Measurements from ENCODE around the gene TNNT3.

Gene TNNT3

DNA sequence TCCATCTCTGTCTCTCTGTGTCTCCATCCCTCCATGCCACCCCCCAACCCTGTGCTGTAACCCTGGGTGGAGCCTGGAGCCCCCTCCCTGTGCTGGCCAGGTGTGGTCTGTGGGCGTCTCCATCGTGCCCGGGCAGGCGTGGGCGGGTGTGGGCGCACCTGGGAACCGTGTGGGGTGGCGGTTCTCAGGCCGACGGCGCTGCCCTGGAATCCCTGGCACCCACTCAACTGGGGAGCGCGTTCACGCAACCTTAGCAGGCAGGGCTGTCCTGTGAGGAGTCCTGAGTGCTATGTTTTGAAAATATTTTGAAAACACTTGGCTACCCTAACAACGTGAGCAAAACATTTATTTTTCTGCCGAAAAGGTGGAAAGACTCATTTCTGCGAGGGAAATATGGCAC is 4.7 kb downstream of the TNNT3 start:
- DNase-seq: no peak

GRCh38 chr11:1924646-1925372 is 5.3 kb downstream of the TNNT3 start:
- DNase-seq: no peak

DNA sequence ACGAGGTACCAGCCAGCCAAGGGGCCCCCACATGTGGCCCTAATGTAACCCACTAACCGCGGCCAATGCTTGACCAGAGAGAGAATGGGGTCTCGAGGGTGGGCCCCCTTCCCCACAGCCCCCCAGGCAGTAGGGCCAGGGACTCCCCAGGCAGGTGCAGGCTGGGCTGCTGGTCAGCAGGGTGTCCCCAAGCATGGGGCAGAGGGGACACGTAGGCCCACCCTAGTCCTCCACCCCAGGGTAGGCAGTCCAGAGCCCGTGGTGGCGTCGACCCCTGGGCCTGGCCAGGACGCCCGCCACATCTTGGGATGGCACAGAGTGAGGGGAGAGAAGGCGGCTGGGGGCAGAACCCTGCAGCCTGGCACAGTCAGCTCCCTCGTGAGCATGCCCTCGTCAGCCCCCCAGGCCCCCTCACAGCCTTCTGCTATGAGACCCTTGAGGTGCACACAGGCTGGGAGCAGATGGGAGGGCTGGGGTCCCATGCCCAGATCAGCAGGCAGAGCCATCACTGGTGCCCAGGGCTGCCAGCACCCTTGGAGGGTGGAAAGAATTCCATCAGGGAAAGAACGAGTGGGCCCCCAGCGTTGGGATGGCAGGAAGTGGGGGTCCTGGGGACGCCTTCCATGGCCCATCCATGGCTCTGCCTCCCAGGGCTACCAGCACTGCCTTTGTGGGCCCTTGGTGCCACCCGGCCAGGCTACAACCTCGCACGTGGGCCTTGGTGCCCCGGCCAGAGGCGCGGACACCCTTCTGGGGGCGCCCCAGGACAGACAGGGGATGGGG is 6.1 kb downstream of the TNNT3 start:
- DNase-seq: no peak

DNA sequence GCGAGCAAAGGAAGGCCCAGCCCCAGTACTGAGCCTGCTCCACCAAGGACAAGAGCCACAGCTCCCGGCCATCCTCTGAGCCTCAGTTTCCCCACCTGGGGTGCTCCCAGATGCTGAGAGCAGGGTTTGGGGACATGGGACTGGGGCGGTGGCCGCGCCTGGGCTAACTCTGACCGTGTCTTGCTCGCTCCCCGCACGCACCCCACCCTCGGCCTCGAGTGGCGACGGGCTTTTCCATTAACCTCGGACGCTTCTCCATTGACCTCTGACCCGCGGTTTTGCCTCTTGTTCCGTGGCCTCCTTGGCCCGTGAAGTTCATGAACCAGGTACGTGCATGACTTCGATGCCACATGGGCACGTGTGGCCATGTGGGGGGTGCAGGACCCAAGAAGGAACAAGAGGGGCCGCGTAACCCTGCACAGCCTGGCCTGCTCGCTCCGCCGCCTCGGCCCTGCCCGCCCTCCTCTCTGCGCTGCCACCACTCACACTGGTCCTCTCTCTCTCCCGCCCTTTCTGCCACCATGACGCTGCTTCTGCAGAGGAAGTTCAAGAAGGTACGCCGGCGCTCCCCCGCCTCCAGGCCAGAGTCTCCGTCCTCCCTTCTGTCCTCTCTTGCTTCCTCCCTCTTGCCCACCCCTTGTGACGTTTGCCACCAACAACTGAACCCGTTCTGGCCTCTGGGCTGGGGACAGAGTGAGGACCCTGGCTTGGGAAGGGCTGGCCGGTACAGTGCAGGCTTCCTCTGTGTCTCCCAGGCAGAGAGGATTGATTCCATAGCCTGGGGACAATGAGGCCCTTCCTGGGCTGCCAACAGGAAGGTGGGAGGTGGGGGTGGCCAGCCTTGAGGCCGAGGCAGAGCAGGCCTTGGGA is 6.9 kb downstream of the TNNT3 start:
- DNase-seq: no peak

DNA sequence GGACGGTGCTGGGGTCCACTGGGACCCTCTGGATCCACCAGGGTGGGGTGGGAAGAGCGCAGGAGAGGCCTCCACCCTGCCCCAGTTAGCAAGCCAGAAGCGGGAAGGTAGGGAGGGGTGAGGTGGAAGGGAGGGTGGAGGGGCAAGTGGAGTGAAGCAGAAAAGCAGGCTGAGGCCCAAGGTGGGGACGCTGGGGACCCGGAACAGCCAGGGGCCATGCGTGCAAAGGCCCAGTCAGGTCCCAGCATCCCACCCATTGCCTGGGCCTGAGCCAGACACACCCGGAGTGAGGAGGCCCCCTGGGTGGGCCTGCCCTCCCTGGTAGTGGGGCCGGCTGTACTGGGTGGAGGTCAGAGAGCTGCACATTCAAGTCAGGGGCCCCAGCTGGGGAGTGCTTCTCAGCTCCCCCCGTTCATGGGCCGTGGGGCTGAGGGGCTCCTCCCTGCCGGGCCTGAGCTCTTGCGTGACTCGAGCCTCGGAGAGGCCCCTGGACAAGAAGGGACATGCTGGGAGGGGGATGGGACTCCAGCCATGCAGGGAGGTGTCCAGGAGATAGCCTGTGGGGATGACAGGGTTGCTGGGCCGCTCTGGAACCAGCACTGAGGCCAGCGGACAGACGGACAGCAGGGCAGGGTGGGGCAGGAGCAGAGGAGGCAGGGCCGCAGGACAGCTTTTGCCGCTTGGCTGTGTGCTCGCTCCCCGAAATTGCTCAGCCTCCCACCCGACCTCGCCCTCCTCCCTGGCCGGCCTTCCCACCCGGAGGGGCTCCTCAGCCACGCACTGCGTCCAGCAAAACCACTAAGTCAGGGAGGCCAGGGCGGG is 7.7 kb downstream of the TNNT3 start:
- no peak for DNase-seq

DNA sequence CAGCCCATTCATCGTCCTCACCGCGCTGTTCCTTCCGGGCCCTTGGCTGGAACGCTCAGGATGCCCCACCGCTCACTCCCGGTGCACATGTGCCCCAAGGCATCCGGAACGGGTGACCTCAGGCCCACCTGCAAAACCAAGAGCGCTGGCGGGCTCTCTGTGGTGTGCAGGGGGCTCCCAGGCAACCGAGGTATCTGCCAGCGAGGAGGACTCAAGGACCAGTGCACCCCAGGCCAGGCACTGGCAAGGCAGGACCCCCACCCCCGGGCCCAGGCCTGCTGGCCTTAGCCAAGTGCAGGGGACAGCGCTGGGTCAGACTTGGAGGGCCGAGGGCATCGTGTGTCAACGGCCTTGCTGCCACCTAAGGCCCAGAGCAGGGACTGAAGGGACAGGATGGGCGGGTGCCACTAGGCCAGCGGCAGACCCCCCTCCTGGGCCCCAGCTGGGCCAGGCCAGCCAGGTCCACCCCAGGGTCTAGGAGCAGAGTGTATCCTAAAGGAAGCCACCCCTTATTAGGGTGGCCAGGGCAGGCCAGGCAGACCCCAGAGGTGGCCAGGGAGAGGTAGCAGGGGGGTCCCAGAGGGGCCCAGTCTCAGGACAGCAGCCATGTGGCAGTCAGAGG is 8.5 kb downstream of the TNNT3 start:
- no peak for DNase-seq

- no peak for DNase-seq
These were observed 9.0 kb downstream of the TNNT3 start for GRCh38 chr11:1928470-1928890.

GRCh38 chr11:1928891-1929541 is 9.5 kb downstream of the TNNT3 start:
- DNase-seq: no peak

DNA sequence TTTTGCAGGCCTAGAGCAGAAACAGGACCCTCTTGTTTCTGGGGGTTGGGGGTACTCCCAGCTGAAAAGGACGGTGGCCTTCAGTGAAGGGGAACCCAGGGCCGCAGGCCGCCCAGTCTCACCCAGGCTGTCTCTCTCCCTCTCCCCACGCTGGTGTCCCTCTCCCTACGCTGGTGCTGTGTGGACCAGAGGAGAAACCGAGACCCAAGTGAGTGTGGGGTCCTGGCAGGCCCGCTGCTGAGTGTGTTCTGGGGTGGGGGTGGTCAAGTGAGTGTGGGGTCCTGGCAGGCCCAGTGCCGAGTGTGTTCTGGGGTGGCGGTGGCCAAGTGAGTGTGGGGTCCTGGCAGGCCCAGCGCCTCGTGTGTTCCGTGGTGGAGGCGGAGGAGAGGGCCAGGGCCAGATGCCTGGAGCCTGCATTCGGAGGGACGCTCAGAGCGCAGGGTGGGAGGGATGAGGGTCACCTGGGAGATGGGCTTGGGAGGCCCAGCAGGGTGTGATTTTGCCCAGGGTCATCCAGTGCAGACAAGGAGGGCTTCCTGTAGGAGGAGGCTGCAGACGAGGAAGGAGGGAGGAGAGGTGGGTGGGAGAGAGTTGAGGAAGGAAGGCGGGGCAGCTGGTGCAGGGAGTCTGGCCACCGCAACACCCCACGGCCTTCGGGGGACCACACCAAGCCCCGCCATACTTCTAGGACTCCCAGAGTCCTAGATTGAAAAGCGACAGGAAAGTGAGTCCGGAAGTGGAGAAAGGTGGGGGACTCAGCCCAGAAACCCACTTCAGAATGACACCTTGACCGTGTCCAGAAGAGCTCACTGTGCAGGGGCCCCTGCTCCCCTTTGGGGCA is 10.3 kb downstream of the TNNT3 start:
- no peak for DNase-seq

GRCh38 chr11:1930462-1930830 is 10.9 kb downstream of the TNNT3 start:
- no peak for DNase-seq

- no peak for DNase-seq
These were observed 12.0 kb downstream of the TNNT3 start for GRCh38 chr11:1931341-1932104.

DNA sequence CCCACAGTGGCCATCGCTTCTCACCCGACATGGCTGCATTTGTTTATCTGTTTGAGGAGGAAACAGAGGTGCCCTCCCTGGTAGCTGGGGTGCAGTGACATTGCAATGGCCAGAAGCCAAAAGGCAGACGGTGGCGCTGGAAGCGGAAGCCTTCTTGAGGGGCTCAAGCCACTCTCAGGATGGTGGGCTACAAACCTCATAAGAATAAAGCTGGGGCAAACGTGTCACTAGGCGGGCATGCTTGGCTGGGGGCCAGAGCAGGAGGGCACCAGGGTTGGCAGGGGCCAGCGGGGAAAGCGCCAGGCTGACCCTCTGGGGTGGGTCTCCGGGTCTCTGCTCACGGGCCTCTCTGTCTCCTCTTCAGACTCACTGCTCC is 12.6 kb downstream of the TNNT3 start:
- DNase-seq: no peak

- DNase-seq: no peak
These were observed 13.2 kb downstream of the TNNT3 start for GRCh38 chr11:1932681-1933080.

- DNase-seq: no peak
These were observed 14.2 kb downstream of the TNNT3 start for GRCh38 chr11:1933416-1934334.

DNA sequence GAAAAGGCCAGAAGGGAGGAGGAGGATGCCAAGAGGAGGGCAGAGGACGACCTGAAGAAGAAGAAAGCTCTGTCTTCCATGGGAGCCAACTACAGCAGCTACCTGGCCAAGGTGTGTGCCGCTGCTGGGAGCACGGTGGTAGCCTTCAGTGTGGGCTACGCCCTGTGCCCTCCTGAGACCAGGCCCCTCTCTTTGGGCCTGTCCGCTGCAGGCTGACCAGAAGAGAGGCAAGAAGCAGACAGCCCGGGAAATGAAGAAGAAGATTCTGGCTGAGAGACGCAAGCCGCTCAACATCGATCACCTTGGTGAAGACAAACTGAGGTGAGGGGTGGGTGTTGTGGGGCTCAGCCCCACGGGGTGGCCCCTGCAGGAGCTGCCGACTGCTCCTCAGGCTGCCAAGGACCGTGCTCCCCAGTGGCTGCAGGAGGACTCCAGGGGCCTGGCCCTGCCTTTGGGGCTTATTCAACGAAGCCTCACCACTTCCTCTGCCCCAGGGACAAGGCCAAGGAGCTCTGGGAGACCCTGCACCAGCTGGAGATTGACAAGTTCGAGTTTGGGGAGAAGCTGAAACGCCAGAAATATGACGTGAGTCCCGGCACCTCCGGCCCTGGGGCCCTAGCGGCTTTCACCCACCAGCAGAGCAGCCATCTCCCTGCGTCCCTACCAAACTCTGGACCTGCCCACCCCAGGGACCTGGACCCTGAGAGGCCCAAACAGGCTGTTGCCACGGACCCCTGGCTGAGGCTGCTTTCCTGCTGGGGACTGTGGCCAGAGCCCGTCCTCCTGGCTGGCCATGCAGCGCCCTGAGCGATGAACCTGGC is 15.0 kb downstream of the TNNT3 start:
- DNase-seq: no peak

GRCh38 chr11:1935156-1936071 is 15.9 kb downstream of the TNNT3 start:
- DNase-seq: no peak
